K562 (cell line): ENCODE results near the gene WDR35. TPM values are rescaled to one million over a fixed set of nuclear protein-coding genes. Genes with fewer than 3 reads are reported as not detected.

ENCODE experiments used
- ATAC-seq: fragments of 200-7000 bp; cut with Tn5 transposase; 3 replicates; pipeline ENCODE4 v1.9.1; 2020; ENCODE audit warnings: moderate library complexity
- BruUV-seq: library from RNA; stranded (reverse); fragments of 400-500 nt; replicated peaks from 2 replicates; lab custom pipeline; 2021; lab: Mats Ljungman, UMichigan
- CTCF ChIA-PET: fragments of 300-600 bp; formaldehyde crosslinking; extraction: SDS; loops from one replicate; lab custom pipeline; 2021; ENCODE audit warnings: low intra/inter-chr PET ratio; lab: Yijun Ruan, JAX
- POLR2A ChIA-PET: fragments of 300-600, 350-650 bp; sonication (Branson Sonifier 250); formaldehyde crosslinking; extraction: SDS; loops from one replicate; lab custom pipeline; 2021; ENCODE audit warnings: antibody characterized with exemption, inconsistent platforms; lab: Yijun Ruan, JAX
- DNase-seq, 4 experiments: peaks; one replicate each; pipeline versions ENCODE4 v3.0.0 to v3.0.0-alpha.2; 2011 to 2018; ENCODE audit warnings: low spot score in 3 of 4, mixed read lengths in 3 of 4; ENCODE audit errors: extremely low read depth in 1 of 4
- FAIRE-seq: peaks from 2 replicates; lab custom pipeline; 2011; peaks lifted over from hg19 to GRCh38; lab: Jason Lieb, UNC
- H2AFZ ChIP-seq: 2 replicates; pipeline ENCODE4 v1.6.0; 2011; ENCODE audit warnings: low read depth, low read length, control low read depth, inconsistent platforms
- H3K27ac ChIP-seq: fragments of 200-600 bp; 3 replicates; pipeline ENCODE4 v1.8.0; 2011; ENCODE audit warnings: low read depth, mild to moderate bottlenecking, control low read depth, inconsistent platforms, low read length, moderate library complexity, mixed read lengths; ENCODE audit errors: extremely low read depth
- H3K27me3 ChIP-seq, 2 experiments: fragments of 300-600 bp in 1 of 2; 2 replicates in 1 of 2; 3 replicates in 1 of 2; pipeline versions ENCODE4 v1.6.0 to v1.8.0; 2011; ENCODE audit warnings: inconsistent platforms in 2 of 2, low read length in 2 of 2, mild to moderate bottlenecking in 1 of 2, mixed read lengths in 1 of 2, moderate library complexity in 1 of 2; ENCODE audit not compliant: control insufficient read depth in 2 of 2, insufficient read depth in 2 of 2
- H3K36me3 ChIP-seq: fragments of 300-600 bp; 3 replicates; pipeline ENCODE4 v1.8.0; 2011; ENCODE audit warnings: mild to moderate bottlenecking, low read length, inconsistent platforms; ENCODE audit not compliant: control insufficient read depth, insufficient read depth
- H3K4me1 ChIP-seq, 2 experiments: fragments of 200-600 bp in 1 of 2; replicated peaks in 1 of 2; 2 replicates in 1 of 2; 3 replicates in 1 of 2; pipeline versions ENCODE4 v1.5.1 to v1.8.0; 2011; ENCODE audit warnings: inconsistent platforms in 2 of 2, low read length in 2 of 2, mild to moderate bottlenecking in 1 of 2, mixed read lengths in 1 of 2, moderate library complexity in 1 of 2; ENCODE audit not compliant: control insufficient read depth in 2 of 2, insufficient read depth in 2 of 2
- H3K4me2 ChIP-seq: 2 replicates; pipeline ENCODE4 v1.6.1; 2011; ENCODE audit warnings: low read length, control low read depth, inconsistent platforms, mixed read lengths; ENCODE audit not compliant: insufficient read depth
- H3K4me3 ChIP-seq: fragments of 200-600 bp; sonication (generic), shearing (Covaris generic); 2 replicates; pipeline ENCODE4 v1.5.1; 2016; ENCODE audit warnings: control low read depth, inconsistent platforms
- H3K79me2 ChIP-seq: fragments of 200-600 bp; 3 replicates; pipeline ENCODE4 v1.8.0; 2011; ENCODE audit warnings: low read length, inconsistent platforms; ENCODE audit not compliant: control insufficient read depth, insufficient read depth
- H3K9ac ChIP-seq, 2 experiments: 2 replicates each; pipeline versions ENCODE4 v1.6.0 to v1.6.1; 2011; ENCODE audit warnings: low read depth in 2 of 2, low read length in 2 of 2, control low read depth in 1 of 2, inconsistent platforms in 1 of 2, mild to moderate bottlenecking in 1 of 2, mixed read lengths in 1 of 2; ENCODE audit not compliant: insufficient read depth in 1 of 2
- H3K9me1 ChIP-seq: one replicate; pipeline ENCODE4 v1.6.0; 2011; ENCODE audit warnings: inconsistent platforms, mild to moderate bottlenecking, low read length, moderate library complexity; ENCODE audit not compliant: control insufficient read depth, insufficient read depth
- H3K9me3 ChIP-seq: replicated peaks from 2 replicates; pipeline ENCODE4 v1.5.1; 2011; ENCODE audit warnings: low read depth, low read length, inconsistent platforms; ENCODE audit not compliant: control insufficient read depth, insufficient read depth
- H4K20me1 ChIP-seq: replicated peaks from 2 replicates; pipeline ENCODE4 v1.6.1; 2011; ENCODE audit warnings: low read length, inconsistent platforms, mixed read lengths; ENCODE audit not compliant: control insufficient read depth, insufficient read depth
- BHLHE40 ChIP-seq: IDR thresholded peaks from 2 replicates; pipeline ENCODE4 v1.6.1; 2011; ENCODE audit warnings: low read length, improper control_type of control experiment
- PHB2 ChIP-seq: fragments of 450-650 bp; IDR thresholded peaks from 2 replicates; pipeline ENCODE4 v1.6.1; 2017; ENCODE audit warnings: low read depth
- POU5F1 ChIP-seq: fragments of 150-350 bp; IDR thresholded peaks from 2 replicates; pipeline ENCODE4 v1.6.1; 2014; ENCODE audit warnings: borderline replicate concordance, low read length, low read depth, mild to moderate bottlenecking; ENCODE audit not compliant: partially characterized antibody
- PTTG1 ChIP-seq: fragments of 450-650 bp; IDR thresholded peaks from 2 replicates; pipeline ENCODE4 v1.6.1; 2016; ENCODE audit warnings: low read depth, mild to moderate bottlenecking, missing genetic modification characterization, missing compliant biosample characterization
- SUPT5H ChIP-seq: fragments of 450-650 bp; IDR thresholded peaks from 2 replicates; pipeline ENCODE4 v1.6.1; 2016
- THRB ChIP-seq: fragments of 450-650 bp; formaldehyde crosslinking; conservative IDR thresholded peaks from 2 replicates; pipeline ENCODE4 v1.4.0; 2022; ENCODE audit warnings: mild to moderate bottlenecking, missing genetic modification characterization
- ZNF655 ChIP-seq: fragments of 250-450 bp; sonication (Bioruptor Pico); IDR thresholded peaks from 2 replicates; pipeline ENCODE4 v1.5.0; 2021
- WGBS: fragments of 100-300 bp; shearing (Covaris generic); methylation state at CpG from one replicate; pipeline ENCODE4 v1.1.6; 2016; ENCODE audit warnings: low coverage, mixed read lengths; ENCODE audit not compliant: insufficient coverage; ENCODE audit errors: missing lambda C conversion rate; 5-methylcytosine and 5-hydroxymethylcytosine counted together
- in situ Hi-C: fragments of 300-500 bp; cut with MboI; formaldehyde crosslinking; loops from 4 replicates; pipeline ENCODE4 v1.15.0; 2018; ENCODE audit warnings: inconsistent platforms, mixed read lengths
- intact Hi-C: fragments of 100-400 bp; cut with micrococcal nuclease; formaldehyde crosslinking; loops from 2 replicates; pipeline ENCODE4 v1.14.2; 2022
- polyA plus RNA-seq, 8 experiments: library from polyadenylated mRNA; depleted of rRNA in 4 of 8; stranded (reverse) in 5 of 8; unstranded in 3 of 8; fragments of >200 nt; fragmentation: Nextera tagmentation in 2 of 8; fragmentation: Illumina TruSeq in 1 of 8; extraction: Ambion mirVana in 2 of 8; extraction: Trizol in 1 of 8; gene quantifications; 2 replicates each; pipeline versions ENCODE4 v1.2.1 to v1.2.3, GENCODE V29; 2011 to 2014; ENCODE audit warnings: inconsistent platforms in 1 of 8, missing spikeins in 1 of 8
- total RNA-seq, 7 experiments: library from RNA; depleted of rRNA in 6 of 7; stranded (reverse); fragments of >200 nt in 6 of 7; fragmentation: Illumina TruSeq in 2 of 7; extraction: Trizol in 2 of 7; gene quantifications; 2 replicates each; pipeline versions ENCODE4 v1.2.1 to v1.2.3, GENCODE V29; 2011 to 2021; ENCODE audit warnings: low replicate concordance in 1 of 7
- TF ChIP-seq, protein P1 (sequence below): fragments of 250-450 bp; sonication (Bioruptor Pico); IDR thresholded peaks from 2 replicates; pipeline ENCODE4 v1.5.0; 2021

The WDR35 gene
- total and polyA plus RNA-seq, 9 of the 15 experiments (the other 6 are each of a cell fraction or from before 2014, with no cell fraction given), result 3.3 to 13.1 (median 8.0) TPM

- no peak overlapping the region for H2AFZ ChIP-seq
- no peak overlapping the region for H3K27ac ChIP-seq
- H3K4me2 ChIP-seq, result 0 out of 2 replicates have a peak overlapping the region, but pooled peaks have one; percentile 13
- no peaks in the 10 kb centered on the region for H4K20me1 ChIP-seq
- H3K9me1 ChIP-seq, result no peaks in the 10 kb centered on the region
- no peak for ATAC-seq
- H3K4me1 ChIP-seq, result peaks cover 0 to 11% of the 10 kb centered on the region in 2 experiments; a peak in 2 of 5 replicates
- no peak for TF ChIP-seq SUPT5H
- ChIA-PET CTCF (no interaction called here), POLR2A (interaction anchor here (0.7 to 0.9 kb wide), 4 partner anchors 8 to 79 kb away, joined by 3 to 5 read pairs (median 4); no protein-coding TSS in a partner anchor)
- DNase-seq, result no peak
- no TSS peak for BruUV-seq
- H3K9me3 ChIP-seq, result 0 out of 2 replicates have a peak, but pooled peaks cover 2% of the 10 kb centered on the region
- no peaks in the 10 kb centered on the region for H3K36me3 ChIP-seq
- no peak for FAIRE-seq
- peaks cover 21 to 37% of the 10 kb centered on the region in 2 experiments for H3K27me3 ChIP-seq
- intact Hi-C loops (no loop called here), in situ Hi-C loops (no loop called here)
- H3K9ac ChIP-seq, result no peak overlapping the region
- no peak overlapping the region for H3K4me3 ChIP-seq
- WGBS, result 18% methylated on average over 14 of the region's 14 CpGs
- no peaks in the 10 kb centered on the region for H3K79me2 ChIP-seq
These were observed 21.5 kb upstream of the WDR35 start for GRCh38 chr2:20011276-20012031.

DNA sequence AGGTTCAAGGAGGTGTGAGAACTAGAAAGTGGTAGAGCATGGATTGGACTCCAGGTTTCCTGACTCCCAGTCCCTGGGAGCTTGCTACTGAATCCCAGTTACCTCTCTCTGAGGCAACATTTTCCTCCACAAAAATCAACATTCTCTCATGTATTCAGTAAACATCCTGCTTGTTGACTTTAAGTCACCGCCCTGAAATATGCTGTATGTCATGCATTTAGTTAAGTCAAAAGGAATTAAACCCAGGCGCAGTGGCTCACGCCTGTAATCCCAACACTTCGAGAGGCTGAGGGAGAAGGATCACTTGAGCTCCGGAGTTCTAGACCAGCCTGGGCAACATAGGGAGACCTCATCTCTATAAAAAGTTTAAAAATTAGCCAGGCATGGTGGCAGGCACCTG lies 18.8 kb upstream of the WDR35 start:
- ATAC-seq, result no peak
- TF ChIP-seq THRB (CRISPR knock-in tag) (no peak), BHLHE40 (no peak), POU5F1 (no peak), ZNF655 (CRISPR knock-in tag) (no peak), PHB2 (no peak), PTTG1 (tag) (no peak)
- TF ChIP-seq, protein P1, sequence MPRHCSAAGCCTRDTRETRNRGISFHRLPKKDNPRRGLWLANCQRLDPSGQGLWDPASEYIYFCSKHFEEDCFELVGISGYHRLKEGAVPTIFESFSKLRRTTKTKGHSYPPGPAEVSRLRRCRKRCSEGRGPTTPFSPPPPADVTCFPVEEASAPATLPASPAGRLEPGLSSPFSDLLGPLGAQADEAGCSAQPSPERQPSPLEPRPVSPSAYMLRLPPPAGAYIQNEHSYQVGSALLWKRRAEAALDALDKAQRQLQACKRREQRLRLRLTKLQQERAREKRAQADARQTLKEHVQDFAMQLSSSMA, result no peak
- TF ChIP-seq, all 486 proteins: peak for 0
- intact Hi-C loops, result no loop called here
- H2AFZ ChIP-seq, result no peak overlapping the region
- no peak overlapping the region for H3K9ac ChIP-seq
- H3K4me1 ChIP-seq, result peaks cover 0 to 11% of the 10 kb centered on the region in 2 experiments; a peak in 2 of 5 replicates
- no peak overlapping the region for H3K4me3 ChIP-seq
- no peaks in the 10 kb centered on the region for H4K20me1 ChIP-seq
- H3K9me3 ChIP-seq, result no peaks in the 10 kb centered on the region
- H3K4me2 ChIP-seq, result no peak overlapping the region
- DNase-seq (no peak), FAIRE-seq (no peak)
- H3K9me1 ChIP-seq, result no peaks in the 10 kb centered on the region
- H3K36me3 ChIP-seq, result no peaks in the 10 kb centered on the region
- in situ Hi-C loops, result loop anchor here (5.0 kb wide), 1 partner anchor 84 kb away; no protein-coding TSS in a partner anchor
- peaks cover 21 to 50% of the 10 kb centered on the region in 2 experiments for H3K27me3 ChIP-seq
- BruUV-seq, result no TSS peak
- ChIA-PET POLR2A (no interaction called here), CTCF (no interaction called here)
- 7% methylated on average over 5 of the region's 5 CpGs for WGBS
- no peaks in the 10 kb centered on the region for H3K79me2 ChIP-seq
- no peak overlapping the region for H3K27ac ChIP-seq
